Epithelial cell of proximal tubule (primary cell): ENCODE results near the gene SMURF1. TPM values are rescaled to one million over a fixed set of nuclear protein-coding genes. Genes with fewer than 3 reads are reported as not detected.

Source experiments
- DNase-seq: peaks from one replicate; pipeline ENCODE4 v3.0.0-alpha.2; 2011; ENCODE audit warnings: low read depth
- H3K4me3 ChIP-seq: 2 replicates; pipeline ENCODE4 v1.5.1; 2011; ENCODE audit warnings: low read depth, mild to moderate bottlenecking, low read length
- total RNA-seq: library from RNA; depleted of rRNA; stranded (reverse); fragments of >200 nt; gene quantifications from 2 replicates; pipeline ENCODE4 v1.2.3, GENCODE V29; 2015
- TF ChIP-seq, protein P1 (sequence below): conservative IDR thresholded peaks from 2 replicates; pipeline ENCODE4 v1.5.1; 2012; ENCODE audit warnings: low read depth, mild to moderate bottlenecking, low read length

SMURF1 gene
- total RNA-seq, 1 donor from 2014 or later, result 30.7 TPM

DNA sequence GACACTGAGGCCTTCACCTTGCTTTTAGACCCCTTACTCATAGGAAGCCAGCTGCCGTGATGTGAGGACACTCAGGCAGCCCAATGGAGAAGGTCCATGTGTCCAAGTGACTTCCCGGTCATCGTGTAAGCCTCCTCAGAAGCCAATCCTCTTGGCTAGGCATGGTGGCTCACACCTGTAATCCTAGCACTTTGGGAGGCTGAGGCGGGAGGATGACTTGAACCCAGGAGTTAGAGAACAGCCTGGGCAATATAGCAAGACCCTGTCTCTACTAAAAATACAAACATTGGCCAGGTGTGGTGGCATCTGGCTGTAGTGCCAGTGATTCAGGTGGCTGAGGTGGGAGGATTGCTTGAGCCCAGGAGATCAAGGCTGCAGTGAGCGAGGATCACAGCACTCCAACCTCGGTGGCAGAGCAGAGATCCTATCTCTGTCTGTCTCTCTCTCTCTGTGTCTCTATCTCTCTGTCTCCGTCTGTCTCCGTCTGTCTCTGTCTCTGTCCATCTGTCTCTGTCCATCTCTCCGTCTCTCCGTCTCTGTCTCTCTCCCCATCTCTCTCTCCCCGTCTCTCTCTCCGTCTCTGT lies 36.3 kb upstream of the SMURF1 start:
- TF ChIP-seq, protein P1, sequence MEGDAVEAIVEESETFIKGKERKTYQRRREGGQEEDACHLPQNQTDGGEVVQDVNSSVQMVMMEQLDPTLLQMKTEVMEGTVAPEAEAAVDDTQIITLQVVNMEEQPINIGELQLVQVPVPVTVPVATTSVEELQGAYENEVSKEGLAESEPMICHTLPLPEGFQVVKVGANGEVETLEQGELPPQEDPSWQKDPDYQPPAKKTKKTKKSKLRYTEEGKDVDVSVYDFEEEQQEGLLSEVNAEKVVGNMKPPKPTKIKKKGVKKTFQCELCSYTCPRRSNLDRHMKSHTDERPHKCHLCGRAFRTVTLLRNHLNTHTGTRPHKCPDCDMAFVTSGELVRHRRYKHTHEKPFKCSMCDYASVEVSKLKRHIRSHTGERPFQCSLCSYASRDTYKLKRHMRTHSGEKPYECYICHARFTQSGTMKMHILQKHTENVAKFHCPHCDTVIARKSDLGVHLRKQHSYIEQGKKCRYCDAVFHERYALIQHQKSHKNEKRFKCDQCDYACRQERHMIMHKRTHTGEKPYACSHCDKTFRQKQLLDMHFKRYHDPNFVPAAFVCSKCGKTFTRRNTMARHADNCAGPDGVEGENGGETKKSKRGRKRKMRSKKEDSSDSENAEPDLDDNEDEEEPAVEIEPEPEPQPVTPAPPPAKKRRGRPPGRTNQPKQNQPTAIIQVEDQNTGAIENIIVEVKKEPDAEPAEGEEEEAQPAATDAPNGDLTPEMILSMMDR, result no peak
- no peak for DNase-seq
- no peak overlapping the region for H3K4me3 ChIP-seq

DNA sequence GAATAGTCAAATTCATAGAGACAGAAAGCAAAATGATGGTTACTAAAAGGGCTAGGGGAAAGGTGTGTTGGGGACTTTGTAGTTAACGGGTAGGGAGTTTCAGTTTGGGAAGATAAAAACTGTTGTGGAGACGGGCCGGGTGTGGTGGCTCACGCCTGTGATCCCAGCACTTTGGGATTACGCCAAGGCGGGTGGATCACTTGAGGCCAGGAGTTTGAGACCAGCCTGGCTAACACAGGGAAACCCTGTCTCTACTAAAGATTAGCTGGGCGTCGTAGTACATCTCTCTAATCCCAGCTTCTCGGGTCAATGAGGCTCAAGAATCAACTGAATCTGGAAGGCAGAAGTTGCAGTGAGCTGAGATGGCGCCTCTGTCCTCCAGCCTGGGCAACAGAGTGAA lies 33.3 kb upstream of the SMURF1 start:
- TF ChIP-seq, protein P1, result no peak
- DNase-seq, result no peak
- H3K4me3 ChIP-seq, result no peak overlapping the region

DNA sequence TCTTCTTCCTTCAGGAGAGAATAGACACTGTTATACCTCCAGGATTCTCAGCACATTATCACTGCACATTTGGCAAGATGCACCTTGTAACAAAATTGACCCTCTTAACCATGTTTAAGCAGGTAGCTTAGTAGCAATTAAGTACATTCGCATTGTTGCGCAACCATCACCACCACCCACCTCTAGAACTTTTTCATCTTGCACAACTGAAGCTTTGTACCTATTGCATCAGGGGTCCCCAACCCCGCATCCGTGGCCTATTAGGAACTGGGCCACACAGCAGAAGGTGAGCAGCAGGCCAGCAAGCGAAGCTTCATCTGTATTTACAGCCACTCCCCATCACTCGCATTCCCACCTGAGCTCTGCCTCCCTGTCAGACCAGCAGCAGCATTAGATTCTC lies 29.9 kb upstream of the SMURF1 start:
- TF ChIP-seq, protein P1, result no peak
- H3K4me3 ChIP-seq, result no peak overlapping the region
- no peak for DNase-seq

DNA sequence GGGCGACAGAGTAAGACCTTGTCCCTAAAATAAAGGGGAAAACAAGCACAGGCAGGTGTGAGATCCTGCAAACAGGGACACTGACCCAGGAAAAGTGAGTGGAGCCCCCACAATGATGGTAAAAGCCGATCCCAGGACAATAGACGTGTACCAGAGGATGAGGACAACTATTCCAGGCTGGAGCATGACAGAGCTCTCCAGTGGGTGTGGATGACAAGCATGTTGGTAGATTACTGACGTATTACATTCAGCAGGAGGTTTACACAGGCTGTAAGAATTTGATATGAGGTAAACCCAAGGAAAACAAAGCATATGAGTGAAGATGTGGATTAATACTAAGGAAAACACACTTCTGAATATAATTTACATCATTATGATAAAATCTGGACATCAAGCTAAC lies 27.8 kb upstream of the SMURF1 start:
- H3K4me3 ChIP-seq, result no peak overlapping the region
- TF ChIP-seq, protein P1, result no peak
- DNase-seq, result no peak

DNA sequence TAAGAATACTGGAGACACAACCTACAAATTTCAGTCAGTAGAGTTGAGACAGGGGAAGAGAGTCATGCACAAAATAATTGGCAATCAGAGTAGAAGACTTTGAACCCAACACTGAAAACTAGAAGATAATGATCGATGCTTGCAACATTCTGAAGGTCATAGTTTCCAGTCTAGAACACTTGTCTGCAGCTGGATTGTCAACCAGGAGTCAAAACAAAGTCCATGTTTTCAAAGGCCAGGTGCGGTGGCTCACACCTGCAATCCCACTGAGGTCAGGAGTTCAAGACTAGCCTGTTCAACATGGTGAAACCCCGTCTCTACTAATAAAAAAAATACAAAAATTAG lies 26.8 kb upstream of the SMURF1 start:
- no peak overlapping the region for H3K4me3 ChIP-seq
- DNase-seq, result no peak
- TF ChIP-seq, protein P1, result no peak

DNA sequence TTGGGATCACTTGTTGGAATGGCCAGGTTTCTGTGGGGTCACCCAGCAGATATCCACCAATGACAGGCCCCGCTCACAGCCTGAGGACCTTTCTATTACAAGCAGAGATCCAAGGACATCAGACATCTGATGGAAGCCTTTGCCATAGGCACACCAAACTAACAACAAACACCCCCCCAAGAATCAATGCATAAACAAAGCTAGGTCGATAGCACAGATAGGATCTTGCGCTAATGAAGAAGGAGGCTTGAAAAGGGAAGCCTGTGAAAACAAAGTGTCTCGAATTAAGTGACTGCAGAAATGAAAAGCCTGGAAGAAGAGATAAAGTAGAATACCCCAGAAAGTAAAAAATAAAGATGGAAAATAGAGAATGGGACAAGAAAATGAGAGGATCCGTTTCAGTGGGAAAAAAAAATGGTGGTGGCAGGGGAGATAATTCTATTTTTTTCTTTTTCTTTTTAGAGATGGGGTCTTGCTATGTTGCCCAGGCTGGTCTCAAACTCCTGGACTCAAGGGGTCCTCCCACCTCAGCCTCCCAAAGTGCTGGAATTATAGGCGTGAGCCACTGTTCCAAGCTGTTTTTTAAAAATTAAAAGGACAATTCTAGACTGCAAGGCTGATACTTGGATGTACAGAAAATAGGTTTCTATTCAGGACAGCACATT lies 26.3 kb upstream of the SMURF1 start:
- no peak for DNase-seq
- TF ChIP-seq, protein P1, result no peak
- H3K4me3 ChIP-seq, result no peak overlapping the region

DNA sequence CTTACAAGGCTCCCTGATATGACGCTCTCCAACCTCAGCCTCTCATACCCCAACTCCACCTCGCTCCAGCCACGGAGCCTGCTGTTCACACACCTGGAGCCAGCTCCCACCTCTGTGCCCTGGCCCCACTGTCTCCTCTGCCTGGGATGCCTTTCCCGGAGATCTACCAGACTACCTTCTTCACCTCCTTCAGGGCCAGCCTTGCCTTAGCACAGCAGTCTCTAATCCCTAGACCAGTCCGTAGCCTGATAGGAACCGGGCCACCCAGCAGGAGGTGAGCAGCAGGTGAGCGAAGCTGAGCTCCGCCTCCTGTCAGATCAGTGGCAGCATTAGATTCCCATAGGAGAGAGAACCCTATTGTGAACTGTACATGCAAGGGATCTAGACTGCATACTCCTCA lies 23.2 kb upstream of the SMURF1 start:
- TF ChIP-seq, protein P1, result no peak
- DNase-seq, result no peak
- no peak overlapping the region for H3K4me3 ChIP-seq
